H9 (cell line): Measurements from ENCODE around the gene BICRAL. TPM values are rescaled to one million over a fixed set of nuclear protein-coding genes. Genes with fewer than 3 reads are reported as not detected.

Source experiments
- DNase-seq: peaks from one replicate; pipeline ENCODE4 v3.0.0-alpha.2; 2017
- H2AFZ ChIP-seq: one replicate; pipeline ENCODE4 v1.6.1; 2013; ENCODE audit warnings: mild to moderate bottlenecking, low read length, control low read depth, moderate library complexity
- H2AK5ac ChIP-seq: 2 replicates; pipeline ENCODE4 v1.6.1; 2013; ENCODE audit warnings: low read length, control low read depth, mixed read lengths; ENCODE audit not compliant: insufficient read length
- H2BK120ac ChIP-seq: one replicate; pipeline ENCODE4 v1.6.1; 2013; ENCODE audit warnings: low read depth, mild to moderate bottlenecking, low read length, control low read depth, inconsistent platforms; ENCODE audit not compliant: poor library complexity, severe bottlenecking
- H2BK12ac ChIP-seq: 2 replicates; pipeline ENCODE4 v1.6.1; 2013; ENCODE audit warnings: low read length, control low read depth, mixed read lengths, low read depth; ENCODE audit not compliant: insufficient read length
- H2BK15ac ChIP-seq: 2 replicates; pipeline ENCODE4 v1.6.1; 2013; ENCODE audit warnings: low read depth, low read length, control low read depth
- H2BK20ac ChIP-seq: one replicate; pipeline ENCODE4 v1.6.1; 2013; ENCODE audit warnings: low read depth, mild to moderate bottlenecking, low read length, control low read depth, inconsistent platforms; ENCODE audit not compliant: poor library complexity, severe bottlenecking
- H2BK5ac ChIP-seq: 2 replicates; pipeline ENCODE4 v1.6.1; 2013; ENCODE audit warnings: low read length, control low read depth, mixed read lengths; ENCODE audit not compliant: insufficient read length
- H3K14ac ChIP-seq: 2 replicates; pipeline ENCODE4 v1.6.1; 2013; ENCODE audit warnings: low read length, control low read depth; ENCODE audit not compliant: insufficient read depth
- H3K18ac ChIP-seq: 2 replicates; pipeline ENCODE4 v1.6.1; 2013; ENCODE audit warnings: low read depth, mild to moderate bottlenecking, mixed read lengths, low read length, control low read depth; ENCODE audit not compliant: insufficient read length
- H3K23ac ChIP-seq: 2 replicates; pipeline ENCODE4 v1.6.1; 2013; ENCODE audit warnings: low read length, control low read depth, mixed read lengths, low read depth; ENCODE audit not compliant: insufficient read length
- H3K23me2 ChIP-seq: 2 replicates; pipeline ENCODE4 v1.6.1; 2013; ENCODE audit warnings: low read depth, mild to moderate bottlenecking, mixed read lengths, low read length, control low read depth; ENCODE audit not compliant: insufficient read length, poor library complexity, severe bottlenecking
- H3K27ac ChIP-seq: 2 replicates; pipeline ENCODE4 v1.5.1; 2013; ENCODE audit warnings: low read length, control low read depth, mixed read lengths, low read depth; ENCODE audit not compliant: insufficient read length
- H3K27me3 ChIP-seq: 2 replicates; pipeline ENCODE4 v1.6.1; 2013; ENCODE audit warnings: low read length, control low read depth, inconsistent platforms; ENCODE audit not compliant: insufficient read depth
- H3K4ac ChIP-seq: 2 replicates; pipeline ENCODE4 v1.6.1; 2013; ENCODE audit warnings: low read depth, mild to moderate bottlenecking, control low read depth, inconsistent platforms, low read length, moderate library complexity
- H3K4me1 ChIP-seq: 2 replicates; pipeline ENCODE4 v1.6.1; 2013; ENCODE audit warnings: low read length, control low read depth, inconsistent platforms; ENCODE audit not compliant: insufficient read depth
- H3K4me2 ChIP-seq: 2 replicates; pipeline ENCODE4 v1.6.1; 2013; ENCODE audit warnings: low read length, control low read depth, mixed read lengths; ENCODE audit not compliant: insufficient read length, insufficient read depth
- H3K56ac ChIP-seq: 2 replicates; pipeline ENCODE4 v1.6.1; 2013; ENCODE audit warnings: low read depth, mild to moderate bottlenecking, mixed read lengths, low read length, control low read depth; ENCODE audit not compliant: insufficient read length
- H3K79me1 ChIP-seq: 2 replicates; pipeline ENCODE4 v1.6.1; 2013; ENCODE audit warnings: low read depth, mild to moderate bottlenecking, moderate library complexity, low read length, control low read depth, inconsistent platforms; ENCODE audit not compliant: insufficient read depth, poor library complexity, severe bottlenecking
- H3K79me2 ChIP-seq: 2 replicates; pipeline ENCODE4 v1.6.1; 2013; ENCODE audit warnings: low read length, control low read depth, inconsistent platforms; ENCODE audit not compliant: insufficient read depth
- H3K9ac ChIP-seq: 2 replicates; pipeline ENCODE4 v1.6.1; 2013; ENCODE audit warnings: low read length, control low read depth, mixed read lengths; ENCODE audit not compliant: insufficient read length; ENCODE audit errors: extremely low read depth
- H3K9me3 ChIP-seq: one replicate; pipeline ENCODE4 v1.6.1; 2013; ENCODE audit warnings: low read depth, low read length, inconsistent platforms; ENCODE audit not compliant: control insufficient read depth
- H3T11ph ChIP-seq: one replicate; pipeline ENCODE4 v1.6.1; 2013; ENCODE audit warnings: mild to moderate bottlenecking, low read length, control low read depth, inconsistent platforms
- H4K20me1 ChIP-seq: one replicate; pipeline ENCODE4 v1.6.1; 2013; ENCODE audit not compliant: control insufficient read depth, insufficient read length, insufficient read depth
- H4K5ac ChIP-seq: 2 replicates; pipeline ENCODE4 v1.6.1; 2013; ENCODE audit warnings: low read depth, mild to moderate bottlenecking, mixed read lengths, low read length, control low read depth; ENCODE audit not compliant: insufficient read length
- H4K8ac ChIP-seq: replicated peaks from 2 replicates; pipeline ENCODE4 v1.6.1; 2013; ENCODE audit warnings: low read length, control low read depth, mixed read lengths, low read depth; ENCODE audit not compliant: insufficient read length
- H4K91ac ChIP-seq: 2 replicates; pipeline ENCODE4 v1.6.1; 2013; ENCODE audit warnings: low read depth, mild to moderate bottlenecking, moderate library complexity, mixed read lengths, low read length, control low read depth; ENCODE audit not compliant: insufficient read length
- H3K27ac Mint-ChIP-seq, 3 experiments: 2 replicates in 2 of 3; 3 replicates in 1 of 3; pipeline ENCODE4 v1.8.0; 2020 to 2021; ENCODE audit warnings: mixed read lengths in 3 of 3, mild to moderate bottlenecking in 1 of 3, moderate library complexity in 1 of 3
- H3K27me3 Mint-ChIP-seq: 2 replicates; pipeline ENCODE4 v1.8.0; 2021; ENCODE audit warnings: low read depth, mild to moderate bottlenecking, moderate library complexity, mixed read lengths
- H3K36me3 Mint-ChIP-seq, 3 experiments: 2 replicates in 2 of 3; 3 replicates in 1 of 3; pipeline ENCODE4 v1.8.0; 2020 to 2021; ENCODE audit warnings: low read depth in 3 of 3, mixed read lengths in 3 of 3; ENCODE audit not compliant: insufficient read depth in 1 of 3
- H3K4me1 Mint-ChIP-seq, 2 experiments: 2 replicates each; pipeline ENCODE4 v1.8.0; 2020; ENCODE audit warnings: mixed read lengths in 2 of 2
- H3K4me3 Mint-ChIP-seq, 2 experiments: 2 replicates in 1 of 2; 3 replicates in 1 of 2; pipeline ENCODE4 v1.8.0; 2020 to 2021; ENCODE audit warnings: mild to moderate bottlenecking in 2 of 2, mixed read lengths in 2 of 2, moderate library complexity in 1 of 2
- H3K9me3 Mint-ChIP-seq, 2 experiments: 2 replicates in 1 of 2; 3 replicates in 1 of 2; pipeline ENCODE4 v1.8.0; 2020; ENCODE audit warnings: mild to moderate bottlenecking in 2 of 2, mixed read lengths in 2 of 2, moderate library complexity in 1 of 2
- WGBS: extraction: QIAGEN DNeasy Blood & Tissue Kit; methylation state at CpG from one replicate; pipeline ENCODE4 v1.1.7; 2013; ENCODE audit warnings: missing lambda C conversion rate, low lambda C conversion rate, mixed read lengths; ENCODE audit not compliant: insufficient read length; ENCODE audit errors: extremely low coverage; 5-methylcytosine and 5-hydroxymethylcytosine counted together
- total RNA-seq: library from RNA; stranded (reverse); gene quantifications from 2 replicates; pipeline ENCODE4 v1.2.1, GENCODE V29; 2021
- TF ChIP-seq, protein P1 (sequence below): fragments of 200-600 bp; sonication (generic); conservative IDR thresholded peaks from 3 replicates; pipeline ENCODE4 v1.8.0; 2021; ENCODE audit warnings: antibody characterized with exemption, mild to moderate bottlenecking

Gene BICRAL
- total RNA-seq, 1 experiment from 2014 or later: 9.8 TPM

DNA sequence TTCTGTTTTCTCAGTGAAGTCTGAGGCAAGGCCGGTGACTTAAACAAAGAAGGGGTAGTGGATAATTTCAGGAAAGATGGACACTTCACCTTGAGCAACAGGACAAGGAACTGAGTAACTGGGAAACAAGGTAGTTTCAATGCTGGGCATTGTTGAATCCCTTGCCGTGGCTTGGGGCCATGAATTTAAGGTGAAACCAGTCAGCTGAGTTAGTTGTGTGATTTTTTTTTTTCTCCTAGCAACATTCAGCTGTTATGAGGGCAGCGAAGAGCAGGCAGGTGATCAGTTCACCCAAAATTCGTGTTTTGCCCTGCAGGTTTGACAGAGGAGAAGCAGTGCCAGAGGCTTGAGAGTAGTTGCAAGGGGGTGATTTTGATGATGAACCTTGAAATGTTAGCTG, 6.8 kb downstream of the BICRAL start:
- H4K91ac ChIP-seq: no peak overlapping the region
- no peak overlapping the region for H3K56ac ChIP-seq
- H3K27ac ChIP-seq: no peak overlapping the region
- no peak overlapping the region for H3T11ph ChIP-seq
- no peak overlapping the region for H4K8ac ChIP-seq
- no peak overlapping the region for H3K14ac ChIP-seq
- peaks cover 3% of the 10 kb centered on the region; the same call in 1 of the 2 replicates for H3K4me1 ChIP-seq
- H2BK12ac ChIP-seq: no peak overlapping the region
- no peaks in the 10 kb centered on the region for H3K23me2 ChIP-seq
- H2AFZ ChIP-seq: no peak overlapping the region
- H2AK5ac ChIP-seq: no peak overlapping the region
- TF ChIP-seq, protein P1, sequence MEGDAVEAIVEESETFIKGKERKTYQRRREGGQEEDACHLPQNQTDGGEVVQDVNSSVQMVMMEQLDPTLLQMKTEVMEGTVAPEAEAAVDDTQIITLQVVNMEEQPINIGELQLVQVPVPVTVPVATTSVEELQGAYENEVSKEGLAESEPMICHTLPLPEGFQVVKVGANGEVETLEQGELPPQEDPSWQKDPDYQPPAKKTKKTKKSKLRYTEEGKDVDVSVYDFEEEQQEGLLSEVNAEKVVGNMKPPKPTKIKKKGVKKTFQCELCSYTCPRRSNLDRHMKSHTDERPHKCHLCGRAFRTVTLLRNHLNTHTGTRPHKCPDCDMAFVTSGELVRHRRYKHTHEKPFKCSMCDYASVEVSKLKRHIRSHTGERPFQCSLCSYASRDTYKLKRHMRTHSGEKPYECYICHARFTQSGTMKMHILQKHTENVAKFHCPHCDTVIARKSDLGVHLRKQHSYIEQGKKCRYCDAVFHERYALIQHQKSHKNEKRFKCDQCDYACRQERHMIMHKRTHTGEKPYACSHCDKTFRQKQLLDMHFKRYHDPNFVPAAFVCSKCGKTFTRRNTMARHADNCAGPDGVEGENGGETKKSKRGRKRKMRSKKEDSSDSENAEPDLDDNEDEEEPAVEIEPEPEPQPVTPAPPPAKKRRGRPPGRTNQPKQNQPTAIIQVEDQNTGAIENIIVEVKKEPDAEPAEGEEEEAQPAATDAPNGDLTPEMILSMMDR: no peak
- peak overlapping the region in 2 of 3 experiments; percentile 37 to 87; a peak in 2 of 7 replicates for H3K27ac Mint-ChIP-seq
- no peaks in the 10 kb centered on the region for H3K27me3 Mint-ChIP-seq
- H3K4me1 Mint-ChIP-seq: peaks cover 27 to 35% of the 10 kb centered on the region in 2 experiments
- no peak overlapping the region for H3K9ac ChIP-seq
- WGBS: no CpG with 5 or more reads among the region's 4 CpGs
- H2BK5ac ChIP-seq: no peak overlapping the region
- H3K23ac ChIP-seq: no peak overlapping the region
- no peak overlapping the region for H3K4me2 ChIP-seq
- no peaks in the 10 kb centered on the region for H3K9me3 Mint-ChIP-seq
- H3K79me2 ChIP-seq: peaks cover 7% of the 10 kb centered on the region; the same call in 1 of the 2 replicates
- peak overlapping the region in 1 of 2 experiments; percentile 21; a peak in 1 of 5 replicates for H3K4me3 Mint-ChIP-seq
- no peaks in the 10 kb centered on the region for H3K9me3 ChIP-seq
- no peaks in the 10 kb centered on the region for H4K20me1 ChIP-seq
- no peak overlapping the region for H3K18ac ChIP-seq
- peaks cover 3% of the 10 kb centered on the region for H3K79me1 ChIP-seq
- no peak overlapping the region for H2BK120ac ChIP-seq
- no peak overlapping the region for H2BK20ac ChIP-seq
- no peaks in the 10 kb centered on the region for H3K27me3 ChIP-seq
- H3K36me3 Mint-ChIP-seq: peaks cover 0 to 20% (median 5%) of the 10 kb centered on the region in 3 experiments; a peak in 6 of 7 replicates
- H3K4ac ChIP-seq: no peak overlapping the region
- H4K5ac ChIP-seq: no peak overlapping the region
- no peak for DNase-seq
- H2BK15ac ChIP-seq: no peak overlapping the region
